ENCODE data around the gene PTGR3. TPM values are rescaled to one million over a fixed set of nuclear protein-coding genes. Genes with fewer than 3 reads are reported as not detected.
A peak's percentile ranks its signal among the peaks of the same experiment; 100 is the strongest.

PTGR3 gene
- total and polyA plus RNA-seq, 9 donors: 15.4 to 55.7 (median 30.5) TPM

- Histone ChIP-seq H3K4me3 (no peak overlapping the region), H3K9me3 (no peaks in the 10 kb centered on the region), H3K27me3 (no peaks in the 10 kb centered on the region), H3K4me1 (ENCODE audit: insufficient read depth) (peaks cover 24% of the 10 kb centered on the region), H3K27ac (peak overlapping the region in 1 of 2 donors; percentile 64), H3K36me3 (no peaks in the 10 kb centered on the region)
- intact Hi-C loops (cut with DNase I): loop anchor here in 1 of 4 donors (5.0 kb wide), 1 partner anchor 41 kb away; the partner anchor contains the start of gene TSHZ1
- WGBS, 3 donors: 28 to 31% (median 29%) methylated on average over 4 of the region's 4 CpGs
- DNase-seq: no peak
- TF ChIP-seq POLR2A (IDR thresholded peaks at IDR 0.05) (no peak), EP300 (IDR thresholded peaks at IDR 0.05) (no peak)
- TF ChIP-seq, protein P1, sequence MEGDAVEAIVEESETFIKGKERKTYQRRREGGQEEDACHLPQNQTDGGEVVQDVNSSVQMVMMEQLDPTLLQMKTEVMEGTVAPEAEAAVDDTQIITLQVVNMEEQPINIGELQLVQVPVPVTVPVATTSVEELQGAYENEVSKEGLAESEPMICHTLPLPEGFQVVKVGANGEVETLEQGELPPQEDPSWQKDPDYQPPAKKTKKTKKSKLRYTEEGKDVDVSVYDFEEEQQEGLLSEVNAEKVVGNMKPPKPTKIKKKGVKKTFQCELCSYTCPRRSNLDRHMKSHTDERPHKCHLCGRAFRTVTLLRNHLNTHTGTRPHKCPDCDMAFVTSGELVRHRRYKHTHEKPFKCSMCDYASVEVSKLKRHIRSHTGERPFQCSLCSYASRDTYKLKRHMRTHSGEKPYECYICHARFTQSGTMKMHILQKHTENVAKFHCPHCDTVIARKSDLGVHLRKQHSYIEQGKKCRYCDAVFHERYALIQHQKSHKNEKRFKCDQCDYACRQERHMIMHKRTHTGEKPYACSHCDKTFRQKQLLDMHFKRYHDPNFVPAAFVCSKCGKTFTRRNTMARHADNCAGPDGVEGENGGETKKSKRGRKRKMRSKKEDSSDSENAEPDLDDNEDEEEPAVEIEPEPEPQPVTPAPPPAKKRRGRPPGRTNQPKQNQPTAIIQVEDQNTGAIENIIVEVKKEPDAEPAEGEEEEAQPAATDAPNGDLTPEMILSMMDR (IDR thresholded peaks at IDR 0.05): no peak
These were observed 44.8 kb upstream of the PTGR3 start for GRCh38 chr18:75253784-75254183.

DNA sequence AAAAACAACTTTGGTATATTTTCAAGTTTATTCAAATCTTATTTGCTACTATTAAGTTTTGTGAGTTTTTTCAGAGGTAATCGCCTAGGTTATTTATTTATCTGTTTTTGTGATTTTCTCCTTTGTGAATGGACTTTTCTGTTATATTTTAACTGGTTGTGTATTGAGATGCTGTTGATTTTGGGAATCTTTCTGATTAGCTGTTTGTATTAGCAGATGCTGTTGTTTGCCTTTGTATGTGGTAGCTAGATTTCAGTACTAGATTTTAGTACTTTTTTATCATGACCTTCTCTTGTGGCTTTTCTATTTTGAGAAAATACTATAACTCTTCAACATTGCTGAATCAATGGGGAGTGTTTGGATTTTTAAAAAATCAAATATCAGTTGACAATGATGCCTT, 44.1 kb upstream of the PTGR3 start:
- H3K4me3 ChIP-seq: no peak overlapping the region
- TF ChIP-seq POLR2A (IDR thresholded peaks at IDR 0.05): no peak
- TF ChIP-seq, protein P1 (IDR thresholded peaks at IDR 0.05): no peak
- no peak for TF ChIP-seq EP300 (IDR thresholded peaks at IDR 0.05)
- WGBS, 3 donors: 49 to 70% (median 66%) methylated on average over 1 of the region's 1 CpG
- H3K27me3 ChIP-seq: no peaks in the 10 kb centered on the region
- intact Hi-C loops (cut with DNase I): loop anchor here in 1 of 4 donors (5.0 kb wide), 1 partner anchor 41 kb away; the partner anchor contains the start of gene TSHZ1
- DNase-seq: no peak
- no peaks in the 10 kb centered on the region for H3K9me3 ChIP-seq
- H3K27ac ChIP-seq: peak overlapping the region in 1 of 2 donors; percentile 64
- no peaks in the 10 kb centered on the region for H3K36me3 ChIP-seq
- peaks cover 24% of the 10 kb centered on the region for H3K4me1 ChIP-seq (ENCODE audit: insufficient read depth)

GRCh38 chr18:75252136-75252535, 43.2 kb upstream of the PTGR3 start:
- TF ChIP-seq EP300 (IDR thresholded peaks at IDR 0.05): no peak
- TF ChIP-seq, protein P1 (IDR thresholded peaks at IDR 0.05): no peak
- no peak for TF ChIP-seq POLR2A (IDR thresholded peaks at IDR 0.05)
- Histone ChIP-seq H3K9me3 (no peaks in the 10 kb centered on the region), H3K4me3 (no peak overlapping the region), H3K36me3 (no peaks in the 10 kb centered on the region), H3K27me3 (no peaks in the 10 kb centered on the region), H3K4me1 (ENCODE audit: insufficient read depth) (peaks cover 23% of the 10 kb centered on the region), H3K27ac (peak overlapping the region in 1 of 2 donors; percentile 81)
- WGBS, 3 donors: 8 to 15% (median 10%) methylated on average over 2 of the region's 2 CpGs
- no peak for DNase-seq
- intact Hi-C loops (cut with DNase I): loop anchor here in 1 of 4 donors (5.0 kb wide), 1 partner anchor 40 kb away; the partner anchor contains the start of gene TSHZ1

DNA sequence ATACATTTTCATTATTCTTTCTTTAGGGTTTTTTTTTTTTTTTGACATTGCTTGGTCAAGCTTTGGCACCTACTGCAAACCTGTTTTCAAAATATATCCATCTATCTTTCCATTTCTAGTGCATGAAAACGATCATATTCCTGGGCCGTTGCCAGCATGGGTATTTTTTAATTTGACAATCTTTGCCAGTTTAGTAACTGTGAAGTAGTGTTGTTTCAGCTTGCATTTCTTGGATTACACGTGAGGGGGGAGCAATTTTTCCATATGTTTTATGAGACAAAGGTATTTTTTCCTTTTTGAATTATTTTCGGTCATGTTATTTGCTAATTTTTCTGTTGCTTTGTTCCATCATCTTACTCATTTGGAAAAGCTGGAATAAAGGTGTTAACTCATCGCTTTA, 42.5 kb upstream of the PTGR3 start:
- Histone ChIP-seq H3K27ac (peak overlapping the region in 1 of 2 donors; percentile 81), H3K36me3 (no peaks in the 10 kb centered on the region), H3K4me1 (ENCODE audit: insufficient read depth) (peaks cover 26% of the 10 kb centered on the region), H3K4me3 (no peak overlapping the region), H3K27me3 (no peaks in the 10 kb centered on the region), H3K9me3 (no peaks in the 10 kb centered on the region)
- no peak for TF ChIP-seq EP300 (IDR thresholded peaks at IDR 0.05)
- DNase-seq: no peak
- 35 to 48% (median 38%) methylated on average over 5 of the region's 5 CpGs for WGBS, 3 donors
- intact Hi-C loops (cut with DNase I): loop anchor here in 1 of 4 donors (5.0 kb wide), 1 partner anchor 39 kb away; the partner anchor contains the start of gene TSHZ1

DNA sequence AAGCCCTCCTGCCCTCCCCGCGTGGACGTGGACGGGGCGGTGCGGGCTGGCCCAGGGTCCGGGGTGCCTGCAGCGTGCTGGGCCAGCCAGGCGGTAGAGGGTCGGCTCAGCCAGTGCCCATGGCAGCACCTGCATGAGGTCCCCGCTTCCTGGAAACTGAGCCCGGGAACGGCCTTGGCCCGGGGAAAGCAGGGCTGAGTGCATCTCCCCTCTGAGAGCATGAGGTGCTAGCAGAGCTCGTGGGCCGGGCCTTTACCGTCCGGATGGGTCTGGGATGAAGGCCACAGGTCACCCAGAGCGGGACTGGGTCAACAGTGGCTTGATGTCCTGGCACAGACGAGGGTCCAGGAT, 41.5 kb upstream of the PTGR3 start:
- peak overlapping the region; percentile 81 to 84 for H3K27ac ChIP-seq
- intact Hi-C loops (cut with DNase I): loop anchor here in 1 of 4 donors (5.0 kb wide), 1 partner anchor 38 kb away; the partner anchor contains the start of gene TSHZ1
- DNase-seq: peak in 4 of 5 donors; percentile 48 to 66 (median 56)
- no peaks in the 10 kb centered on the region for H3K9me3 ChIP-seq
- H3K4me1 ChIP-seq (ENCODE audit: insufficient read depth): peaks cover 26% of the 10 kb centered on the region
- WGBS, 3 donors: 17 to 70% (median 26%) methylated on average over 17 to 20 of the region's 20 CpGs
- H3K4me3 ChIP-seq: peak overlapping the region; percentile 15
- no peaks in the 10 kb centered on the region for H3K27me3 ChIP-seq
- TF ChIP-seq, protein P1 (IDR thresholded peaks at IDR 0.05): no peak
- TF ChIP-seq EP300 (IDR thresholded peaks at IDR 0.05) (no peak), POLR2A (IDR thresholded peaks at IDR 0.05) (no peak)
- no peaks in the 10 kb centered on the region for H3K36me3 ChIP-seq
